Measurements from ENCODE around the gene SGSH. TPM values are rescaled to one million over a fixed set of nuclear protein-coding genes. Genes with fewer than 3 reads are reported as not detected.

Gene SGSH
- total RNA-seq, 4 donors from 2014 or later: 3.2 to 11.7 (median 6.1) TPM

DNA sequence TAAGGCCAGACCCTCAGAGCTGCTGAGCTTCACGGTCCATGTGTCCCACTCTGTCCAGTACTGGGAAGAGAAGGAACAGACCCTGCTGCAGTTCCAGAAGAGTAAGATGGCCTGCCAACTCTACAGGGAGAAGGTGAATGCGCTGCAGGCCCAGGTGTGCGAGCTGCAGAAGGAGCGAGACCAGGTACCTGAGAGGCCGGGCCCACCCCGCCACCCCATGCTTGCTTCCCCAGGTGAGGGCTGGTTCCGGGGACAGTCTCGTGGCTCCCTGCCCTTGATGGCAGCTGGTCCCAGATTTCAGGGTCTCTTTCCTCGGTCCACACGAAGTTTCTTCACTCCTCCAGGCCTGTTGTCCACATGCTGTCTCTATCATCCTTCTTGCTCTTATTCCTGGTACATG, 29.4 kb downstream of the SGSH start:
- intact Hi-C loops (cut with DNase I; ENCODE audit: low total_unique reads): no loop called here
- Histone ChIP-seq H3K9me3 (no peaks in the 10 kb centered on the region), H3K4me3 (no peak overlapping the region), H3K27ac (no peak overlapping the region), H3K36me3 (no peaks in the 10 kb centered on the region), H3K27me3 (peaks cover 0 to 12% (median 8%) of the 10 kb centered on the region in 3 donors), H3K4me1 (peaks cover 3 to 8% of the 10 kb centered on the region in 2 donors)
- DNase-seq (no peak), ATAC-seq (no peak)
- TF ChIP-seq CTCF (IDR thresholded peaks at IDR 0.05 in 4 of 5, conservative IDR thresholded peaks at IDR 0.05 in 1 of 5) (no peak), POLR2A (IDR thresholded peaks at IDR 0.05) (no peak)
- in situ Hi-C loops (cut with MboI; ENCODE audit: low sequenced_read_pairs in 4 of 4): no loop called here

GRCh38 chr17:80189611-80190010, 30.5 kb downstream of the SGSH start:
- no peak for TF ChIP-seq POLR2A (IDR thresholded peaks at IDR 0.05)
- TF ChIP-seq CTCF (IDR thresholded peaks at IDR 0.05 in 4 of 5, conservative IDR thresholded peaks at IDR 0.05 in 1 of 5): no peak
- intact Hi-C loops (cut with DNase I; ENCODE audit: low total_unique reads) (no loop called here), in situ Hi-C loops (cut with MboI; ENCODE audit: low sequenced_read_pairs in 4 of 4) (no loop called here)
- no peaks in the 10 kb centered on the region for H3K36me3 ChIP-seq
- H3K9me3 ChIP-seq: no peaks in the 10 kb centered on the region
- no peak for DNase-seq
- no peak overlapping the region for H3K27ac ChIP-seq
- H3K4me1 ChIP-seq: peaks cover 3 to 8% of the 10 kb centered on the region in 2 donors
- H3K27me3 ChIP-seq: peaks cover 0 to 12% (median 8%) of the 10 kb centered on the region in 3 donors
- no peak for ATAC-seq
- H3K4me3 ChIP-seq: no peak overlapping the region

GRCh38 chr17:80187515-80187941, 32.6 kb downstream of the SGSH start:
- peak in 1 of 2 donors; percentile 53 for DNase-seq
- TF ChIP-seq CTCF (IDR thresholded peaks at IDR 0.05 in 4 of 5, conservative IDR thresholded peaks at IDR 0.05 in 1 of 5): no peak
- no peak for TF ChIP-seq POLR2A (IDR thresholded peaks at IDR 0.05)
- peak overlapping the region; percentile 5 to 62 (median 30) for H3K27ac ChIP-seq
- H3K27me3 ChIP-seq: peaks cover 0 to 12% (median 8%) of the 10 kb centered on the region in 3 donors
- H3K36me3 ChIP-seq: no peaks in the 10 kb centered on the region
- in situ Hi-C loops (cut with MboI; ENCODE audit: low sequenced_read_pairs in 4 of 4) (no loop called here), intact Hi-C loops (cut with DNase I; ENCODE audit: low total_unique reads) (no loop called here)
- H3K4me1 ChIP-seq: peaks cover 3 to 8% of the 10 kb centered on the region in 2 donors
- peak; percentile 55 to 58 for ATAC-seq
- H3K4me3 ChIP-seq: peak overlapping the region; percentile 22 to 49 (median 35)
- H3K9me3 ChIP-seq: no peaks in the 10 kb centered on the region

- intact Hi-C loops (cut with DNase I; ENCODE audit: low total_unique reads) (no loop called here), in situ Hi-C loops (cut with MboI; ENCODE audit: low sequenced_read_pairs in 4 of 4) (no loop called here)
- Histone ChIP-seq H3K9me3 (no peaks in the 10 kb centered on the region), H3K4me3 (peak overlapping the region; percentile 22 to 49 (median 35)), H3K27ac (peak overlapping the region; percentile 5 to 62 (median 30)), H3K27me3 (peaks cover 0 to 9% (median 7%) of the 10 kb centered on the region in 3 donors), H3K4me1 (peaks cover 3 to 8% of the 10 kb centered on the region in 2 donors), H3K36me3 (no peaks in the 10 kb centered on the region)
- ATAC-seq (peak; percentile 50 to 84), DNase-seq (peak in 1 of 2 donors; percentile 50)
- TF ChIP-seq POLR2A (IDR thresholded peaks at IDR 0.05) (no peak), CTCF (IDR thresholded peaks at IDR 0.05 in 4 of 5, conservative IDR thresholded peaks at IDR 0.05 in 1 of 5) (no peak)
These were observed 33.0 kb downstream of the SGSH start for GRCh38 chr17:80187090-80187489.

GRCh38 chr17:80185968-80186367, 34.2 kb downstream of the SGSH start:
- H3K4me1 ChIP-seq: peaks cover 3 to 8% of the 10 kb centered on the region in 2 donors
- H3K4me3 ChIP-seq: no peak overlapping the region
- no peaks in the 10 kb centered on the region for H3K9me3 ChIP-seq
- DNase-seq (no peak), ATAC-seq (no peak)
- H3K27me3 ChIP-seq: peaks cover 0 to under 1% (median 0%) of the 10 kb centered on the region in 3 donors
- intact Hi-C loops (cut with DNase I; ENCODE audit: low total_unique reads) (no loop called here), in situ Hi-C loops (cut with MboI; ENCODE audit: low sequenced_read_pairs in 4 of 4) (no loop called here)
- TF ChIP-seq CTCF (IDR thresholded peaks at IDR 0.05 in 4 of 5, conservative IDR thresholded peaks at IDR 0.05 in 1 of 5) (no peak), POLR2A (IDR thresholded peaks at IDR 0.05) (no peak)
- no peak overlapping the region for H3K27ac ChIP-seq
- H3K36me3 ChIP-seq: no peaks in the 10 kb centered on the region
